SH-SY5Y (cell line): Measurements from ENCODE around the gene BAD.

Experiments used
- GATA2 ChIP-seq: IDR thresholded peaks from 2 replicates; pipeline ENCODE4 v1.6.1; 2011; ENCODE audit warnings: mild to moderate bottlenecking, low read depth, low read length
- GATA3 ChIP-seq: IDR thresholded peaks from 2 replicates; pipeline ENCODE4 v1.6.1; 2011; ENCODE audit warnings: low read depth, mild to moderate bottlenecking, low read length, moderate library complexity

DNA sequence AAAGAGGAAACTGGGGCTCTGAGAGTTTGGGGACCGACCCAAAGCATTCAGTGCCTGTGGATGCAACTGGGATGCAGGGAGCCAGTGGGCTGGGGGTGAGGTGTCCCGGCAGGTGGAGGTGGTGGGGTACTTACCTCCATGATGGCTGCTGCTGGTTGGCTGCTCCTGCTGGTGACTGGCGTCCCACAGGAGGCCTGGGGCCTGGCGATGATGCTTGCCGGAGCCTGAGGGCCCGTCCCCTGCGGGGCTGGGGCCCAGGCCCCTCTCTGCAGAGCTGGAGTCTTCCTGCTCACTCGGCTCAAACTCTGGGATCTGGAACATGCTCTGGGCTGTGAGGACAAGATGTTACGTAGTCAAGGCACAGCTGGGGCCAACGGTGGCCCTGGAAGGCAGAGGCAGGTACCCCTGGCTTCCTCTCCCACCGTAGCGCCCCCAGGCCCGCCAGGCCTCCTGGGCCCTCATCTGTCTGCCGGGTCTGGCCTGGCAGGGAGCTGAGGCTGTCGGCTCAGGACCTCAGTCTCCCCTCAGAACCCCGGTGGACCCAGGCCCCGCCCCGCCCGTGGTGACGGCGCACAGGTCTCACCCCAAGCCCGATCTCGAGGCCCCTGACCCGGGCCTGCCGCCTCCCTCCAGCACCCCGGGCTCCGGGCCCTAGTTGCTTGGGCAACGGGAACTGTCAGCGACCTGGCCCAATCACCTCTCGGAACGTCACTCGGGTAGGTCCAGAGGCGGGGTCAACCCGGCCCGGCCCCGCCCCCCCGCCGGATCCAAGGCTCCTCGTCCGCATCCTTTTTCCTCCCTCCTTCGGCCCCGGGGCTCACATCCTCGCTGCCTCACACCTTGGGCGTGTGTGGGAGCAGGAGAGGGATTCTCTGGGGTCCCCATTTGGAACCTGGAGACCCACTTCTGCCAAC is at the start of gene BAD:
- TF ChIP-seq GATA2 (no peak), GATA3 (no peak)
